ENCODE measurements around the gene DHX35.

DHX35 gene

DNA sequence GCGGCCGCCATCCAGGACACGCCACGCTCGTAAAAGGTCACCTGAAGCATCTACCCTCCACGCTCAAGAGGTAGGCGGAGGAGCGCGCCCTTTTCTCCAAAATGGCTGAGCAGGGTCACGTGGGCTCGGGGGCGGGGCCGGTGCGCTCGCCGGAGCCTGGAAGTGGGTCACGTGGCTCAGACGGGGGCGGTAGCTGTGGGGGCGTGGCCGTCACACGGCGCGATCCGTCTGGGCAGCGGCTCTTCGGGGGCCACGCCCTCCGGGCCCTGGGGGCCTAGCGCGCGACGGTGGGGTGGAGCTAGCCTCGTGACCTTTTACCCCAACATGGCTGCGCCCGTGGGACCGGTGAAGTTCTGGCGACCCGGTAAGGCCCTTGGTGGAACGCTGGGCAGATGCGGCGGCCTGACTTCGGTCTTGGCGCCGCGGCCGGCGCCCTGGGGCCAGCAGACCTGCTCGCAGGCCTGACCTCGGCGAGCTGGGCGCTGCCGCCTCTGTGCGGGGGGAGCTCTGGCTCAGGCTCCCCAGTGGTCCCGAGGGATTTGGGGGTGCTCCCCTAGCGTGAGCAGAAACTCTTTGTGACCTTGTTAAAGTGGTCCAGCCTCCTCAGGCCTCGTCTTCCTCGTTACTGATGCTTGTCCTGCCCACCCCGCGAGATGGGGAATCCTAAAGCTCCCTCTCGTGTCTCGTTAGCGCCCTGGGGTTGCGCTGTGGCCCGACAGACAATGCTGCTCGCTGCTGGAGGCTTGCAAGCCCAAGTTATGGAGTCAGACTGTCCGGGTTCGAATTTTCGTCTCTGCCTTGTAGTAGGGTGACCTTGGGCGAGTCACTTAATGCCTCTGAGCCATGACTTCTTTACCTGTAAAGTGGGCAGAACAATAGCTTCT is at the start of gene DHX35:
TSS of gene DHX35 (plus strand) at position 301 of the 884 bp plus-strand sequence. CDS start at position 325, 24 bp downstream.
- FAIRE-seq, result no peak

- no peak for FAIRE-seq
Measured at GRCh38 chr20:38915355-38915754, 46.8 kb upstream of the DHX35 start.

- no peak for FAIRE-seq
Measured at GRCh38 chr20:38917657-38918056, 44.5 kb upstream of the DHX35 start.

GRCh38 chr20:38918172-38918571 is 44.0 kb upstream of the DHX35 start:
- FAIRE-seq, result no peak

DNA sequence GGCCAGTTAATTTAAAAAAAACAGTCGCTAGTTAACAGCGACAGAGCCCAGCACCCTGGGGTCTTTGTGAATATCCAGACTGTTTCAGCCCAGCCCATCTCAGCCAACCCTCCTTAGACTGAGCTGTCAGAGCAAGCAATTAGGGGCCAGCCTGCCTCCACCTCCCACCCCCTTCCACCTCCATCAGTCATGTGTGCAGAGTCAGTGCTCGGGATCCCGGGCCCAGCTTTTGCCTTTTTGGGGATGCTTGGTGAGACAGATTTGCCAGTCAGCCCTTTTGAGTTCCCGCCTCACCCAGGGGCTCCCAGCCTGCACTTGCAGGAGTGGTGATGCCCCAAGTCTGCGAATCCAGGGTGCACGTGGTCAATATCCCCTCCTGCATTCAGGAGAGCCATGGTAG is 42.5 kb upstream of the DHX35 start:
- FAIRE-seq, result no peak

GRCh38 chr20:38920411-38920810 is 41.7 kb upstream of the DHX35 start:
- FAIRE-seq, result no peak

DNA sequence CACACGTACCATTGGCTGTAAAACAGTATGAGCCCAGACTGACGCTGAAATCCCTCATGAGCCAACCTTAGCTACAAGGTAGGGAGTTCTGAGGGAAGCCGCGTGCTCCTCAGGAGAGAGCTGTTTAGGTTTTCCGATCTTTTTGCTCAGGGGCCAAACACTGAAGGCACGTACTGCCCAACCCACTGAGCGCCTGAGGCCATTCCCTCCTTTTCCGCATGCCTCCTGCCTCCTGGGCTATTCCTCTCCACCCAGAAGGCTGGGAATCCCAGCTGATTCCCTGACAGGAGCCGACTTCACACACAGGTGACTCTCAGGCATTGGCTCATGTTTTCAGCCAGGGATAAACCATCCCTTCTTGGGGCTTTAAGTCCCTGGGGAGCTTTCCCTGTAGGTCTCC is 41.3 kb upstream of the DHX35 start:
- no peak for FAIRE-seq

DNA sequence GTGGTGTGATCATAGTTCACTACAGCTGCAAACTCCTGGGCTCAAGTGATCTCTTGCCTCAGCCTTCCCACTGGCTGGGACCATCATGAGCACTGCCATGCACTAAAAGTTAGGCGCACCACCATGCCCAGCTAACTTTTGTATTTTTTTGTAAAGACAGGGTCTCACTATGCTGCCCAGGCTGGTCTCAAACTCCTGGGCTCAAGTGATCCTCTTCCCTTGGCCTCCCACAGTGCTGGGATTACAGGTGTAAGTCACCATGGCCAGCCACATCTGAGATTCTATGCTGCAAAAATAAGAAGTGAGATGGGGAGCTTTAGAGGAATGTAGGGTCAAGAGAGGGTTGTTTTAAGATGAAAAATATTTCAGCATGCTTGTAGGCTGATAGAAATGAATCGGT is 37.4 kb upstream of the DHX35 start:
- no peak for FAIRE-seq

DNA sequence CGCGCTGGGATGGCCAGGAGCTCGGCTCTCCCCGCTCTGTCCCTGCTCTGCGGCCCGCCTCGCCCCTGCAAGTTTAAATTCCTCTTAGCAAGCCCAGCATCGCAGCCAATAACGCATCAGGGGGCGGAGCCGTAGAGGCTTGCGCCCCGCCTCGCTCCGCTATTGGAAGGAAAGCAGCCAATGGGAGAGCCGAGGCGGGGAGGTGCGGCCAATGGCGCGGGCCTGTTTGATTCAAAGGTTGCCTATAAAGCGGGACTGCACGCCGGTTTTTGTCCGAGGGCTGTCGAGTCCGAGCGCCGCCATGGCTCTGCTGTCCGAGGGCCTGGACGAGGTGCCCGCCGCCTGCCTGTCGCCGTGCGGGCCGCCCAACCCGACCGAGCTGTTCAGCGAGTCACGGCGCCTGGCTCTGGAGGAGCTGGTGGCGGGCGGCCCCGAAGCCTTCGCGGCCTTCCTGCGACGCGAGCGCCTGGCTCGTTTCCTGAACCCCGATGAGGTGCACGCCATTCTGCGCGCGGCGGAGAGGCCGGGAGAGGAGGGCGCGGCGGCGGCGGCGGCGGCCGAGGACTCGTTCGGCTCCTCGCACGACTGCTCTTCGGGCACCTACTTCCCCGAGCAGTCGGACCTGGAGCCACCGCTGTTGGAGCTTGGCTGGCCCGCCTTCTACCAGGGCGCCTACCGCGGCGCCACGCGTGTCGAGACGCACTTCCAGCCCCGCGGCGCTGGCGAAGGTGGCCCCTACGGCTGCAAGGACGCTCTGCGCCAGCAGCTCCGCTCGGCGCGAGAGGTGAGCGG is 35.8 kb upstream of the DHX35 start, which contains the start of gene FAM83D:
TSS of gene FAM83D (plus strand) at position 276 of the 792 bp plus-strand sequence. CDS start at position 302, 26 bp downstream.
- no peak for FAIRE-seq

DNA sequence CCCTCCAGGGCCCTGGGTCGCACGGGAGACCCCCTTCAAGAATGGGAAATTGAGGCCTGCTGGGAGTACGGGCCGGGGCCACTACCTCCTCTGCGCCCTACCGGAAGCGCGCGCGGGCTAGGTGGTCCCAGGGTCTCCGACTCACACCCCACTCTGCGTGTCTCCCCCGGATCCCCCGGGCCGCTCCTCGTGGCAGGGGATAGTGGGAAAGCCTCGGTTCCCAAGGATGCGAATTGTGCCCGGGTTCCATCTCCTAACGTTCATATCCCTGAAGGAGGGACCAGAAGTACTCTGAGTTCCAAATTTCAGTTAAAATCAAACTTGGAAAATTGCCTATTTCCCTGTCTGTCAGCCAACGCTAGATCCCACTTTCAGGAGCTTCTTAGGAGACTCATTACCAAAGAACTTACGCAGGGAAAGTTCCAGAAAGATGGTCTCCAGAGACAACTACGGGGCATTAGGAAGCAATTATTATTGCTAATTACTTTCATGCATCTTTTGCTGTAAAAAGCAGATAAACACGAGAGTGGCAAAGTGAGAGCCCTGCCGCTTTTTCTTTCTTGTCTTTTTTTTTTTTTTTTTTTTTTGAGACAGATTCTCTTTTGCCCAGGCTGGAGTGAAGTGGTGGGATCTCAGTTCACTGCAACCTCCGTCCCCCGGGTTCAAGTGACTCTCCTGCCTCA is 35.1 kb upstream of the DHX35 start:
- no peak for FAIRE-seq

DNA sequence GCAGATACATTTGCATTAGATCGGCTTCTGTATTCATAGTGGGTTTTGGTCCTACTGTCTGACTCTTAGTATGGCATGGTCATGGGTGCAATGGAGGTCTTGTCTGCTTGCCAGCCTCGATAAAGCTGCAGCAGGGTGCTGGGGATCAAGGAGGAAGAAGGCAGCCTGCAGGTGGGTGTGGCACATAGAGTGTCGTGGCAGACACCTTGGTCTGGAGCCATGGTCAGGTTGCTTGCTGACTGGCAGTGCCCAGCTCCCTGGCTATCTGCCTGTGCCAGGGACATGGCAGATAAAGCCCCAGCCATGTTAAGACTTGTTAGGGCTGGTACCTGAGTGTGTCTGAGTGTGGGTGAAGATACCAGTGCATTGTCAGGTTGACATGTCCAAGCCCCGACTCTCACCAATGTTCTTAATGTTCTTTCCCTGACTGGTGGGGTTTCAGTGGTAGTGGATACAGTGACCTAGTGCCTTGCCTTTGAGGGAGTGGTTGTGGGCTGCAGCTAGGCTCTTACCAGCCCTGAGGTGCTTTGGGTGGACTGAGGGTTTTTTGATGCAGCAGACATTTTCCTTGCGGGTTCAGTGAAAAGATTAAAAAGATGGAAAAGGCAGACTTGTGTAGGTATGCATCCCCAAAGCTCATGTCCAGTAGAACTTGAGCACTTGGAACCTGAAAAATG is 34.1 kb upstream of the DHX35 start:
- FAIRE-seq, result no peak

DNA sequence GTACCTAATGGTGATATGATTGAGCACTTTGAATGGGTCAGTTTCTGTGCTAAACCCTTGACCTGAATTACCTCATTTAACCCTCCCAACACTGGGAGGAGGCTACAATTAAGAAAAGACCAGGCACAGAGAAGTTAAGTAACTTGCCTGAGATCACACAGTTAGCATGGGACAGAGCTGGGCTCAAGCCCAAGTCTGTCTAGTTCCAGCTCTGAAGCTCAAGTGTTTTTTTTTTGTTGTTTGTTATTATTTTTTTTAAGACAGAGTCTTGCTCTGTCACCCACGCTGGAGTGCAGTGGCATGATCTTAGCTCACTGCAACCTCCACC is 31.9 kb upstream of the DHX35 start:
- FAIRE-seq, result no peak

DNA sequence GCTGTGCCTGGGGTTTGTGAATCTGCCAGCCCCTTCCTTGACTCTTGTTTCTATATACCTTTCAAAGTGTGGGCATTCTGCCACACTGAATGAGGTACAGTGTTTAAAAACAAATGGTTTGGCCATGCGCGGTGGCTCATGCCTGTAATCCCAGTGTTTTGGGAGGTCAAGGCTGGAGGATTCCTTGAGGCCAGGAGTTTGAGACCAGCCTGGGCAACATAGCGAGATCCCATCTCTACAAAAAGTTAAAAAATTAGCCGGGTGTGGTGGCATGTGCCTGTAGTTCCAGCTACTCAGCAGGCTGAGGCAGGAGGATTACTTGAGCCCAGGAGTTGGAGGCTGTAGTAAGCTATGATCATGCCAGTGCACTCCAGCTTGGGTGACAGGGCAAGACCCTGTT is 30.2 kb upstream of the DHX35 start:
- no peak for FAIRE-seq

- FAIRE-seq, result no peak
Measured at GRCh38 chr20:38932457-38933120, 29.6 kb upstream of the DHX35 start.

DNA sequence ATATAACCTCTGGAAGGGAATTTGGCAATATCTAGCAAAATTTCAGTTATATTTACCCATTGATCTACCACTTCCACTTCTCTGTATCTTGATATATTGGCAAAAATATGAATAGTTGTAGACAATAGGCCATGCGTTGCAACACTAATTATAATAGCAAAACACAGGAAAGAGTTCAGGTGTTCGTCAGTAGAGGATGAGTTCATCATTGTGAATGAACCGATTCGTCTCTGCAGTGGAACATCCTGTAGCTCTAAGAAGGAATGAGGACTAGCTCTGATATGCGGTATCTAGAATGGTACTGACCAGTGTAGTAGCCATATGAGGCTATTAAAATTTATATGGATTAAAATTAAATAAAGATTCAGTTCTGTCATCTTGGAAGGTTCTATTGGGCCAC is 27.6 kb upstream of the DHX35 start:
- no peak for FAIRE-seq

- FAIRE-seq, result no peak
Measured at GRCh38 chr20:38935285-38935684, 26.9 kb upstream of the DHX35 start.

- no peak for FAIRE-seq
Measured at GRCh38 chr20:38935967-38936407, 26.2 kb upstream of the DHX35 start.

- FAIRE-seq, result no peak
Measured at GRCh38 chr20:38937000-38937399, 25.1 kb upstream of the DHX35 start.

DNA sequence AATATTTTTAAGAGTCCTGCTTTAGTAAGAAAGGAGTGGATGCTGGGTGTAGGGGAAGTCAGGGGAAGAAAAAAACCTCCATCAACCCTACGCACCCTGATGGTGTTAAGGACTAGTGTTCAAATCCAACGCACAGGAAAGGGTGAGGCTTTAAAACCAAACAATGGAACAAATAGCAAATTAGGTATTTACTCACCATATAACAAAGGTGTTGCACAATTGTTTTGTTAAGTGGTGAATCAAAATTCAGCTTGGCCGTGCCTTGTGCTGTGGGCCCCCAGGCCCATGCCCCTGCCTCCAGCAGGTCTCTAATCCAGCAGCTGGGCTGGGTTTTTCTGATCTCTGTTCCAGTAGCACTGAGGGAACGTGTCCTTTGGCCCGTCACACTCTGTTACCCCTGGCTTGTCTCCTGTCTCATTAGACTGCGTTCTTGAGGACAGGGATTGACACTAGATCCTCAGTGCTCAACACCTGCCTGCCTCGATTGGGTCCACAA is 24.1 kb upstream of the DHX35 start:
- FAIRE-seq, result no peak

- no peak for FAIRE-seq
Measured at GRCh38 chr20:38939686-38940085, 22.5 kb upstream of the DHX35 start.

DNA sequence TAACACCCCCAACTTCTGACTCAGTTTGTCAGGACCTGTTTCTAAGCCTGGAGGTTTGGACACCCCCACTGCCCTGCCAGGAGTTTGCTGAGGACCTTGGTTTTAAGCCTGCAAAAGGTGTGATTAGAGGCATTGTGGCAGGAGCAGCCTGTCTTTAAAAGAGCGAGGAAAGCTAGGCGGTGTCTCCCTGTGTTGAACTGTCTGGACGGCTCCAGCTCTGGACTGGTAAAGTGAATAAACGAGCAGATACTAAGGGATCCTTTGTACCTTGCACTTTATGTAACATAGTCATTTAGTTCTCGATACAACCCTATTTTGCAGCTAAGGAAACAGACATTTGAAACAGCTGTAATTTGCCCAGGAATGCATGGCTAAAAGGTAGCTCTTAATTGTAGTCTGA is 21.5 kb upstream of the DHX35 start:
- no peak for FAIRE-seq
